K562 (cell line): ENCODE results near the gene WDCP. TPM values are rescaled to one million over a fixed set of nuclear protein-coding genes. Genes with fewer than 3 reads are reported as not detected.

Source experiments
- ESRRB ChIP-seq: fragments of 250-450 bp; sonication (Bioruptor Pico); IDR thresholded peaks from 2 replicates; pipeline ENCODE4 v1.5.0; 2020; ENCODE audit warnings: mild to moderate bottlenecking, moderate library complexity, borderline replicate concordance
- NR2C1 ChIP-seq, 2 experiments: fragments of 450-650 bp; IDR thresholded peaks; 2 replicates each; pipeline ENCODE4 v1.6.1; 2017; ENCODE audit warnings: mild to moderate bottlenecking in 2 of 2, antibody characterized with exemption in 1 of 2, inconsistent platforms in 1 of 2, missing compliant biosample characterization in 1 of 2, missing genetic modification characterization in 1 of 2
- NR2C2 ChIP-seq, 2 experiments: fragments of 200-800 bp in 1 of 2; sonication (Bioruptor generic) in 1 of 2; sonication (generic) in 1 of 2; formaldehyde crosslinking in 1 of 2; IDR thresholded peaks; 2 replicates each; pipeline versions ENCODE4 v1.6.1 to v1.8.0; 2016 to 2022; ENCODE audit warnings: mild to moderate bottlenecking in 1 of 2, missing compliant biosample characterization in 1 of 2, missing genetic modification characterization in 1 of 2, missing genetic modification reagents in 1 of 2
- NR2F6 ChIP-seq: fragments of 450-650 bp; formaldehyde crosslinking; IDR thresholded peaks from 2 replicates; pipeline ENCODE4 v1.4.0; 2020; ENCODE audit warnings: mild to moderate bottlenecking
- POU5F1 ChIP-seq: fragments of 150-350 bp; IDR thresholded peaks from 2 replicates; pipeline ENCODE4 v1.6.1; 2014; ENCODE audit warnings: borderline replicate concordance, low read length, low read depth, mild to moderate bottlenecking; ENCODE audit not compliant: partially characterized antibody
- SNIP1 ChIP-seq: fragments of 450-650 bp; IDR thresholded peaks from 2 replicates; pipeline ENCODE4 v1.7.1; 2017; ENCODE audit warnings: low read depth, mild to moderate bottlenecking
- TAL1 ChIP-seq: fragments of 450-650 bp; IDR thresholded peaks from 2 replicates; pipeline ENCODE4 v1.6.1; 2016; ENCODE audit warnings: mild to moderate bottlenecking
- XRCC5 ChIP-seq: fragments of 200-400 bp; formaldehyde crosslinking; IDR thresholded peaks from 2 replicates; pipeline ENCODE4 v1.6.1; 2017; ENCODE audit warnings: low read depth, mild to moderate bottlenecking, low read length
- ZNF175 ChIP-seq: fragments of 200-800 bp; sonication (Bioruptor generic); IDR thresholded peaks from 2 replicates; pipeline ENCODE4 v1.6.1; 2016; ENCODE audit warnings: low read depth, mild to moderate bottlenecking, missing genetic modification characterization, missing compliant biosample characterization
- polyA plus RNA-seq, 8 experiments: library from polyadenylated mRNA; depleted of rRNA in 4 of 8; stranded (reverse) in 5 of 8; unstranded in 3 of 8; fragments of >200 nt; fragmentation: Nextera tagmentation in 2 of 8; fragmentation: Illumina TruSeq in 1 of 8; extraction: Ambion mirVana in 2 of 8; extraction: Trizol in 1 of 8; gene quantifications; 2 replicates each; pipeline versions ENCODE4 v1.2.1 to v1.2.3, GENCODE V29; 2011 to 2014; ENCODE audit warnings: inconsistent platforms in 1 of 8, missing spikeins in 1 of 8
- total RNA-seq, 7 experiments: library from RNA; depleted of rRNA in 6 of 7; stranded (reverse); fragments of >200 nt in 6 of 7; fragmentation: Illumina TruSeq in 2 of 7; extraction: Trizol in 2 of 7; gene quantifications; 2 replicates each; pipeline versions ENCODE4 v1.2.1 to v1.2.3, GENCODE V29; 2011 to 2021; ENCODE audit warnings: low replicate concordance in 1 of 7
- TF ChIP-seq, protein P1 (sequence below): fragments of 450-650 bp; IDR thresholded peaks from 2 replicates; pipeline ENCODE4 v1.6.1; 2017; ENCODE audit warnings: antibody characterized with exemption, mild to moderate bottlenecking
- TF ChIP-seq, protein P2 (sequence below): sonication (generic); formaldehyde crosslinking; IDR thresholded peaks from 2 replicates; pipeline ENCODE4 v1.8.1; 2023; ENCODE audit warnings: mild to moderate bottlenecking, missing genetic modification reagents
- TF ChIP-seq, protein P3 (sequence below): fragments of 250-450 bp; sonication (Bioruptor Pico); IDR thresholded peaks from 2 replicates; pipeline ENCODE4 v1.8.0; 2022; ENCODE audit warnings: inconsistent platforms
- TF ChIP-seq, protein P4 (sequence below): fragments of 450-650 bp; IDR thresholded peaks from one replicate; pipeline ENCODE4 v1.6.1; 2018; ENCODE audit warnings: mild to moderate bottlenecking, moderate library complexity; ENCODE audit not compliant: partially characterized antibody
- TF ChIP-seq, protein P5 (sequence below): IDR thresholded peaks from 2 replicates; pipeline ENCODE4 v1.6.1; 2011; ENCODE audit warnings: borderline replicate concordance, low read depth, mild to moderate bottlenecking, moderate library complexity, low read length; ENCODE audit not compliant: insufficient read depth, poor library complexity, severe bottlenecking

Gene WDCP
- total and polyA plus RNA-seq, 9 of the 15 experiments (the other 6 are each of a cell fraction or from before 2014, with no cell fraction given): 10.1 to 41.4 (median 21.8) TPM

DNA sequence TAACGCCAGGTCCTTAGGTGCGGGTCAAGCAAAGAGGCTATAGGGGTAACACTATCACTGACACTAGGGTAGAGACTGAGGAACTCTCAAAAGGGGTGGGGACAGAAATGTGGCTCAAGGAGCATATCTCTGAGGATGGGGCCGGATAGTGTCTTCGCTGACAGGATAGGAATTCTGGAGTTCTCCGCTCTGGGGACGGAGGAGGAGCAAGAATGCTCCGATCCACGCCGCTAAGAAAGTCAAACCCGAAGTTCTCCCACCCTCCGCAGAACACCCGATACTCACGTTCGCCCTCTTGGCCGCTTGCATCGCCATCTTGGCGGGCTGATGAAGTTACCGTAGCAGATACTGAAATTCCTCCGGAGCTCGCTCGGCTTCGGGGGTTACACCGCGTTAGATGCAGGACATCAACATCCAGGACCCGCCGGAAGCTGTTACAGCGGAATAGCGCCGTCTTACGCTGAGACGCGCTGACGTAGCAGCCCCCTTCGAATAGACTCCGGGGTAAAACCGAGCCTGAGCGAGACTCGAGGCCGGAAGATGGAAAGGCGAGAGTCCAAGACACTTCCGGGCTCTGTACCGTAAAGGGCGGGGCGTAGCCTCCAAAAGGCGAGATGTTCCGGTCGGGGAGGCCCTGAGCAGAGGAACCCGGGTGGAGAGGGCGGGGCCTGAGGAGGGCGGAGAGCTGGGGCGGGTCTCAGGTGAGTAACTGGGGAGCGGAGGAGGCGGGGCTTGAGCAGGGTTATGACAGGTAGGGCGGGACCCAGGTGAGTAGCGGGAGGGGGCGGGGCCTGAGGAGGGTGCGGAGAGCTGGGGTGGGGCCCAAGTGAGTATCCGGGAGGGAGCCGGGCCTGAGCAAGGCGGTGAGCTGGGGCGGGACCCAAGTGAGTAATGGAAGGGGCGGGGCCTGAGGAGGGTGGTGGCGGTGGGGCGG lies 29.0 kb upstream of the WDCP start, which contains the start of gene SF3B6 (continued):
- TF ChIP-seq, protein P1, sequence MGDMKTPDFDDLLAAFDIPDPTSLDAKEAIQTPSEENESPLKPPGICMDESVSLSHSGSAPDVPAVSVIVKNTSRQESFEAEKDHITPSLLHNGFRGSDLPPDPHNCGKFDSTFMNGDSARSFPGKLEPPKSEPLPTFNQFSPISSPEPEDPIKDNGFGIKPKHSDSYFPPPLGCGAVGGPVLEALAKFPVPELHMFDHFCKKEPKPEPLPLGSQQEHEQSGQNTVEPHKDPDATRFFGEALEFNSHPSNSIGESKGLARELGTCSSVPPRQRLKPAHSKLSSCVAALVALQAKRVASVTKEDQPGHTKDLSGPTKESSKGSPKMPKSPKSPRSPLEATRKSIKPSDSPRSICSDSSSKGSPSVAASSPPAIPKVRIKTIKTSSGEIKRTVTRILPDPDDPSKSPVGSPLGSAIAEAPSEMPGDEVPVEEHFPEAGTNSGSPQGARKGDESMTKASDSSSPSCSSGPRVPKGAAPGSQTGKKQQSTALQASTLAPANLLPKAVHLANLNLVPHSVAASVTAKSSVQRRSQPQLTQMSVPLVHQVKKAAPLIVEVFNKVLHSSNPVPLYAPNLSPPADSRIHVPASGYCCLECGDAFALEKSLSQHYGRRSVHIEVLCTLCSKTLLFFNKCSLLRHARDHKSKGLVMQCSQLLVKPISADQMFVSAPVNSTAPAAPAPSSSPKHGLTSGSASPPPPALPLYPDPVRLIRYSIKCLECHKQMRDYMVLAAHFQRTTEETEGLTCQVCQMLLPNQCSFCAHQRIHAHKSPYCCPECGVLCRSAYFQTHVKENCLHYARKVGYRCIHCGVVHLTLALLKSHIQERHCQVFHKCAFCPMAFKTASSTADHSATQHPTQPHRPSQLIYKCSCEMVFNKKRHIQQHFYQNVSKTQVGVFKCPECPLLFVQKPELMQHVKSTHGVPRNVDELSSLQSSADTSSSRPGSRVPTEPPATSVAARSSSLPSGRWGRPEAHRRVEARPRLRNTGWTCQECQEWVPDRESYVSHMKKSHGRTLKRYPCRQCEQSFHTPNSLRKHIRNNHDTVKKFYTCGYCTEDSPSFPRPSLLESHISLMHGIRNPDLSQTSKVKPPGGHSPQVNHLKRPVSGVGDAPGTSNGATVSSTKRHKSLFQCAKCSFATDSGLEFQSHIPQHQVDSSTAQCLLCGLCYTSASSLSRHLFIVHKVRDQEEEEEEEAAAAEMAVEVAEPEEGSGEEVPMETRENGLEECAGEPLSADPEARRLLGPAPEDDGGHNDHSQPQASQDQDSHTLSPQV: no peak
- TF ChIP-seq SNIP1 (peak; percentile 66; the same call in 1 of the 2 replicates), NR2C2 (CRISPR knock-in tag; IDR thresholded peaks at IDR 0.05) (peak; percentile 93), NR2C2 (tag; IDR thresholded peaks at IDR 0.05) (peak; percentile 99), ZNF175 (peak; percentile 34; the same call in 1 of the 2 replicates), NR2C1 (IDR thresholded peaks at IDR 0.05) (peak; percentile 97), NR2C1 (tag; IDR thresholded peaks at IDR 0.05) (peak; percentile 99), NR2F6 (CRISPR knock-in tag) (no peak), XRCC5 (peak; percentile 96), POU5F1 (peak; percentile 32), ESRRB (CRISPR knock-in tag) (no peak), TAL1 (no peak)
- TF ChIP-seq, protein P2, sequence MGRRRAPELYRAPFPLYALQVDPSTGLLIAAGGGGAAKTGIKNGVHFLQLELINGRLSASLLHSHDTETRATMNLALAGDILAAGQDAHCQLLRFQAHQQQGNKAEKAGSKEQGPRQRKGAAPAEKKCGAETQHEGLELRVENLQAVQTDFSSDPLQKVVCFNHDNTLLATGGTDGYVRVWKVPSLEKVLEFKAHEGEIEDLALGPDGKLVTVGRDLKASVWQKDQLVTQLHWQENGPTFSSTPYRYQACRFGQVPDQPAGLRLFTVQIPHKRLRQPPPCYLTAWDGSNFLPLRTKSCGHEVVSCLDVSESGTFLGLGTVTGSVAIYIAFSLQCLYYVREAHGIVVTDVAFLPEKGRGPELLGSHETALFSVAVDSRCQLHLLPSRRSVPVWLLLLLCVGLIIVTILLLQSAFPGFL: no peak
- TF ChIP-seq, protein P3, sequence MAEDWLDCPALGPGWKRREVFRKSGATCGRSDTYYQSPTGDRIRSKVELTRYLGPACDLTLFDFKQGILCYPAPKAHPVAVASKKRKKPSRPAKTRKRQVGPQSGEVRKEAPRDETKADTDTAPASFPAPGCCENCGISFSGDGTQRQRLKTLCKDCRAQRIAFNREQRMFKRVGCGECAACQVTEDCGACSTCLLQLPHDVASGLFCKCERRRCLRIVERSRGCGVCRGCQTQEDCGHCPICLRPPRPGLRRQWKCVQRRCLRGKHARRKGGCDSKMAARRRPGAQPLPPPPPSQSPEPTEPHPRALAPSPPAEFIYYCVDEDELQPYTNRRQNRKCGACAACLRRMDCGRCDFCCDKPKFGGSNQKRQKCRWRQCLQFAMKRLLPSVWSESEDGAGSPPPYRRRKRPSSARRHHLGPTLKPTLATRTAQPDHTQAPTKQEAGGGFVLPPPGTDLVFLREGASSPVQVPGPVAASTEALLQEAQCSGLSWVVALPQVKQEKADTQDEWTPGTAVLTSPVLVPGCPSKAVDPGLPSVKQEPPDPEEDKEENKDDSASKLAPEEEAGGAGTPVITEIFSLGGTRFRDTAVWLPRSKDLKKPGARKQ: no peak
- TF ChIP-seq, protein P4, sequence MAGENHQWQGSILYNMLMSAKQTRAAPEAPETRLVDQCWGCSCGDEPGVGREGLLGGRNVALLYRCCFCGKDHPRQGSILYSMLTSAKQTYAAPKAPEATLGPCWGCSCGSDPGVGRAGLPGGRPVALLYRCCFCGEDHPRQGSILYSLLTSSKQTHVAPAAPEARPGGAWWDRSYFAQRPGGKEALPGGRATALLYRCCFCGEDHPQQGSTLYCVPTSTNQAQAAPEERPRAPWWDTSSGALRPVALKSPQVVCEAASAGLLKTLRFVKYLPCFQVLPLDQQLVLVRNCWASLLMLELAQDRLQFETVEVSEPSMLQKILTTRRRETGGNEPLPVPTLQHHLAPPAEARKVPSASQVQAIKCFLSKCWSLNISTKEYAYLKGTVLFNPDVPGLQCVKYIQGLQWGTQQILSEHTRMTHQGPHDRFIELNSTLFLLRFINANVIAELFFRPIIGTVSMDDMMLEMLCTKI: no peak
- TF ChIP-seq, protein P5, sequence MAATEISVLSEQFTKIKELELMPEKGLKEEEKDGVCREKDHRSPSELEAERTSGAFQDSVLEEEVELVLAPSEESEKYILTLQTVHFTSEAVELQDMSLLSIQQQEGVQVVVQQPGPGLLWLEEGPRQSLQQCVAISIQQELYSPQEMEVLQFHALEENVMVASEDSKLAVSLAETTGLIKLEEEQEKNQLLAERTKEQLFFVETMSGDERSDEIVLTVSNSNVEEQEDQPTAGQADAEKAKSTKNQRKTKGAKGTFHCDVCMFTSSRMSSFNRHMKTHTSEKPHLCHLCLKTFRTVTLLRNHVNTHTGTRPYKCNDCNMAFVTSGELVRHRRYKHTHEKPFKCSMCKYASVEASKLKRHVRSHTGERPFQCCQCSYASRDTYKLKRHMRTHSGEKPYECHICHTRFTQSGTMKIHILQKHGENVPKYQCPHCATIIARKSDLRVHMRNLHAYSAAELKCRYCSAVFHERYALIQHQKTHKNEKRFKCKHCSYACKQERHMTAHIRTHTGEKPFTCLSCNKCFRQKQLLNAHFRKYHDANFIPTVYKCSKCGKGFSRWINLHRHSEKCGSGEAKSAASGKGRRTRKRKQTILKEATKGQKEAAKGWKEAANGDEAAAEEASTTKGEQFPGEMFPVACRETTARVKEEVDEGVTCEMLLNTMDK: no peak
